Endothelial cell (in vitro differentiated cells): ENCODE data around the gene KIF16B. TPM values are rescaled to one million over a fixed set of nuclear protein-coding genes. Genes with fewer than 3 reads are reported as not detected.

Source experiments
- DNase-seq: peaks from one replicate; pipeline ENCODE4 v3.0.0; 2021; ENCODE audit warnings: low spot score
- H3K27ac Mint-ChIP-seq: one replicate; pipeline ENCODE4 v1.8.0; 2021; ENCODE audit warnings: mixed read lengths, inconsistent platforms; ENCODE audit not compliant: unreplicated experiment
- H3K27me3 Mint-ChIP-seq: one replicate; pipeline ENCODE4 v1.8.0; 2021; ENCODE audit warnings: mild to moderate bottlenecking, moderate library complexity, mixed read lengths, inconsistent platforms; ENCODE audit not compliant: unreplicated experiment
- H3K36me3 Mint-ChIP-seq: one replicate; pipeline ENCODE4 v1.8.0; 2021; ENCODE audit warnings: mild to moderate bottlenecking, low read depth, mixed read lengths, inconsistent platforms; ENCODE audit not compliant: unreplicated experiment
- H3K4me1 Mint-ChIP-seq: one replicate; pipeline ENCODE4 v1.8.0; 2021; ENCODE audit warnings: mild to moderate bottlenecking, mixed read lengths, inconsistent platforms; ENCODE audit not compliant: unreplicated experiment
- H3K4me3 Mint-ChIP-seq: one replicate; pipeline ENCODE4 v1.8.0; 2021; ENCODE audit warnings: mild to moderate bottlenecking, mixed read lengths, inconsistent platforms; ENCODE audit not compliant: unreplicated experiment
- H3K9me3 Mint-ChIP-seq: one replicate; pipeline ENCODE4 v1.8.0; 2021; ENCODE audit warnings: mixed read lengths, inconsistent platforms; ENCODE audit not compliant: unreplicated experiment
- CTCF ChIP-seq: fragments of 200-600 bp; sonication (generic); IDR thresholded peaks from one replicate; pipeline ENCODE4 v1.5.0; 2021; ENCODE audit warnings: antibody characterized with exemption; ENCODE audit not compliant: unreplicated experiment
- total RNA-seq: library from RNA; stranded (reverse); fragmentation: NEBNext Ultra II Directional; extraction: Animal tissue kit (Norgen Biotek cat#: 25700); gene quantifications from one replicate; pipeline ENCODE4 v1.2.1, GENCODE V29; 2021; ENCODE audit not compliant: unreplicated experiment

Gene KIF16B
- total RNA-seq, 1 donor from 2014 or later, result 10.5 TPM

GRCh38 chr20:16542477-16542876 lies 30.8 kb downstream of the KIF16B start:
- no peak overlapping the region for H3K27ac Mint-ChIP-seq
- no peaks in the 10 kb centered on the region for H3K36me3 Mint-ChIP-seq
- no peaks in the 10 kb centered on the region for H3K27me3 Mint-ChIP-seq
- H3K9me3 Mint-ChIP-seq, result no peaks in the 10 kb centered on the region
- H3K4me3 Mint-ChIP-seq, result no peak overlapping the region
- no peak for DNase-seq
- TF ChIP-seq CTCF, result no peak
- no peaks in the 10 kb centered on the region for H3K4me1 Mint-ChIP-seq

GRCh38 chr20:16541878-16542277 lies 31.4 kb downstream of the KIF16B start:
- no peaks in the 10 kb centered on the region for H3K4me1 Mint-ChIP-seq
- no peak overlapping the region for H3K27ac Mint-ChIP-seq
- no peak for TF ChIP-seq CTCF
- no peaks in the 10 kb centered on the region for H3K36me3 Mint-ChIP-seq
- no peak for DNase-seq
- H3K9me3 Mint-ChIP-seq, result no peaks in the 10 kb centered on the region
- no peak overlapping the region for H3K4me3 Mint-ChIP-seq
- H3K27me3 Mint-ChIP-seq, result no peaks in the 10 kb centered on the region

GRCh38 chr20:16541226-16541625 lies 32.0 kb downstream of the KIF16B start:
- H3K9me3 Mint-ChIP-seq, result no peaks in the 10 kb centered on the region
- no peaks in the 10 kb centered on the region for H3K36me3 Mint-ChIP-seq
- H3K27ac Mint-ChIP-seq, result no peak overlapping the region
- TF ChIP-seq CTCF, result no peak
- H3K27me3 Mint-ChIP-seq, result no peaks in the 10 kb centered on the region
- no peaks in the 10 kb centered on the region for H3K4me1 Mint-ChIP-seq
- H3K4me3 Mint-ChIP-seq, result no peak overlapping the region
- DNase-seq, result no peak

GRCh38 chr20:16539280-16540021 lies 33.8 kb downstream of the KIF16B start:
- H3K27me3 Mint-ChIP-seq, result no peaks in the 10 kb centered on the region
- H3K36me3 Mint-ChIP-seq, result no peaks in the 10 kb centered on the region
- no peaks in the 10 kb centered on the region for H3K4me1 Mint-ChIP-seq
- no peak for DNase-seq
- no peak overlapping the region for H3K4me3 Mint-ChIP-seq
- H3K9me3 Mint-ChIP-seq, result no peaks in the 10 kb centered on the region
- no peak for TF ChIP-seq CTCF
- H3K27ac Mint-ChIP-seq, result no peak overlapping the region

GRCh38 chr20:16538779-16539178 lies 34.5 kb downstream of the KIF16B start:
- H3K27ac Mint-ChIP-seq, result no peak overlapping the region
- no peaks in the 10 kb centered on the region for H3K9me3 Mint-ChIP-seq
- H3K4me1 Mint-ChIP-seq, result no peaks in the 10 kb centered on the region
- no peak overlapping the region for H3K4me3 Mint-ChIP-seq
- no peak for TF ChIP-seq CTCF
- no peaks in the 10 kb centered on the region for H3K27me3 Mint-ChIP-seq
- H3K36me3 Mint-ChIP-seq, result no peaks in the 10 kb centered on the region
- DNase-seq, result no peak
